H1 (cell line): Measurements from ENCODE around the gene CAPN13. TPM values are rescaled to one million over a fixed set of nuclear protein-coding genes. Genes with fewer than 3 reads are reported as not detected.

Source experiments
- EZH2 ChIP-seq: fragments of 200-600 bp; sonication (generic); IDR thresholded peaks from 2 replicates; pipeline ENCODE4 v1.7.1; 2012; ENCODE audit warnings: low read depth, mild to moderate bottlenecking, moderate library complexity, low read length, inconsistent platforms; ENCODE audit not compliant: severe bottlenecking
- PHF8 ChIP-seq: fragments of 200-600 bp; sonication (generic); conservative IDR thresholded peaks from 2 replicates; pipeline ENCODE4 v1.7.1; 2012; ENCODE audit warnings: low read depth, mild to moderate bottlenecking, inconsistent platforms, low read length, moderate library complexity
- TBP ChIP-seq: IDR thresholded peaks from 2 replicates; pipeline ENCODE4 v1.6.1; 2011; ENCODE audit warnings: low read depth, low read length, improper control_type of control experiment
- YY1 ChIP-seq: IDR thresholded peaks from 2 replicates; pipeline ENCODE4 v1.6.1; 2011; ENCODE audit warnings: low read depth, mild to moderate bottlenecking, low read length
- polyA plus RNA-seq, 7 experiments: library from polyadenylated mRNA; depleted of rRNA in 3 of 7; stranded (reverse) in 5 of 7; unstranded in 2 of 7; fragments of >200 nt in 5 of 7; fragments of 200-250 nt in 2 of 7; gene quantifications; 1 replicate in 5 of 7; 2 replicates in 1 of 7; 4 replicates in 1 of 7; pipeline versions ENCODE4 v1.2.1 to v1.2.3, GENCODE V29; 2011 to 2013; ENCODE audit warnings: missing spikeins in 2 of 7, mixed read lengths in 2 of 7
- total RNA-seq: library from RNA; stranded (reverse); fragmentation: NEBNext Ultra II Directional; extraction: Animal tissue kit (Norgen Biotek cat#: 25700); gene quantifications from 2 replicates; pipeline ENCODE4 v1.2.1, GENCODE V29; 2021
- TF ChIP-seq, protein P1 (sequence below): IDR thresholded peaks from 2 replicates; pipeline ENCODE4 v1.6.1; 2012; ENCODE audit warnings: low read length, inconsistent platforms

Gene CAPN13
- total and polyA plus RNA-seq, 2 of the 8 experiments (the other 6 are each of a cell fraction or from before 2014, with no cell fraction given) = 2.4 TPM

DNA sequence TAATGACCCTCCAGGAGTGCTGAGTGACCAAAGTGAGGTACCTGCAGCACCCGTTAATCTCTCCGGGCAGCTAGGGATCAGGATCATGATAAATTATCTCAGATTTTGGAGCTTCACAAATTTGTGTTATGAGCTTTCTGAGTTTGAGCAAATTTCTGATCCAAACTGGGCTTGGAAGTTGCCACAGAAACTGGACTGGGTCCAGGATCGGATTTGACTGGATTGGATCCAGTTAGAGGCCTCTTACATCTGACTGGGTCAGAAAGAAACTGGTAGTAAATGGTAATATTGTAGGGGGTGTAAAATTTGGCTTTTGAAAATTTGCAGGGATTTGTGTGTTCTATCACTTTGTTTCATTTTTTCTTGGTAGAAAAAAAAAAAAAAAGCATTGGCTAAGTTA, 19.7 kb upstream of the CAPN13 start (continued):
- TF ChIP-seq TBP (no peak), YY1 (no peak), PHF8 (no peak), EZH2 (no peak)
- TF ChIP-seq, protein P1, sequence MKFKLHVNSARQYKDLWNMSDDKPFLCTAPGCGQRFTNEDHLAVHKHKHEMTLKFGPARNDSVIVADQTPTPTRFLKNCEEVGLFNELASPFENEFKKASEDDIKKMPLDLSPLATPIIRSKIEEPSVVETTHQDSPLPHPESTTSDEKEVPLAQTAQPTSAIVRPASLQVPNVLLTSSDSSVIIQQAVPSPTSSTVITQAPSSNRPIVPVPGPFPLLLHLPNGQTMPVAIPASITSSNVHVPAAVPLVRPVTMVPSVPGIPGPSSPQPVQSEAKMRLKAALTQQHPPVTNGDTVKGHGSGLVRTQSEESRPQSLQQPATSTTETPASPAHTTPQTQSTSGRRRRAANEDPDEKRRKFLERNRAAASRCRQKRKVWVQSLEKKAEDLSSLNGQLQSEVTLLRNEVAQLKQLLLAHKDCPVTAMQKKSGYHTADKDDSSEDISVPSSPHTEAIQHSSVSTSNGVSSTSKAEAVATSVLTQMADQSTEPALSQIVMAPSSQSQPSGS = no peak
